ENCODE data around the gene LIPG.

GRCh38 chr18:49565101-49565500 is 3.2 kb downstream of the LIPG start:
- no peak for TF ChIP-seq POLR2A (IDR thresholded peaks at IDR 0.05; ENCODE audit: low read depth, low read length)
- no peak for TF ChIP-seq POLR2AphosphoS5 (IDR thresholded peaks at IDR 0.05; ENCODE audit: low read depth, low read length)
- no peak for TF ChIP-seq TAF1 (IDR thresholded peaks at IDR 0.05; ENCODE audit: low read depth, low read length)
- TF ChIP-seq SPI1 (IDR thresholded peaks at IDR 0.05; ENCODE audit: low read depth, low read length): no peak

Measured in GM12891 (cell line).